Ovary (tissue), 9 donors: ENCODE results near the gene CYFIP1. TPM values are rescaled to one million over a fixed set of nuclear protein-coding genes. Genes with fewer than 3 reads are reported as not detected.

Experiments used
- DNase-seq, 5 donors: peaks; one replicate each; pipeline ENCODE4 v3.0.0-alpha.2; 2019 to 2020
- H3K27ac ChIP-seq, 2 donors: fragments of 200-600 bp; one replicate each; pipeline versions ENCODE4 v1.5.1 to v1.8.0; 2019 to 2022
- H3K27me3 ChIP-seq: fragments of 200-600 bp; one replicate; pipeline ENCODE4 v1.8.0; 2022
- H3K36me3 ChIP-seq: fragments of 200-600 bp; sonication (generic); one replicate; pipeline ENCODE4 v1.5.1; 2019
- H3K4me1 ChIP-seq: one replicate; pipeline ENCODE4 v1.8.1; 2013; ENCODE audit warnings: mild to moderate bottlenecking, moderate library complexity; ENCODE audit not compliant: insufficient read depth
- H3K4me3 ChIP-seq: fragments of 200-600 bp; sonication (generic); one replicate; pipeline ENCODE4 v1.5.1; 2017
- H3K9me3 ChIP-seq, 2 donors: fragments of 200-600 bp in 1 of 2; sonication (generic) in 1 of 2; one replicate each; pipeline versions ENCODE4 v1.5.1 to v1.8.1; 2013 to 2019; ENCODE audit warnings: mild to moderate bottlenecking in 1 of 2, moderate library complexity in 1 of 2
- EP300 ChIP-seq: sonication (generic); formaldehyde crosslinking; IDR thresholded peaks from one replicate; pipeline ENCODE4 v1.6.1; 2017; ENCODE audit warnings: antibody characterized with exemption
- POLR2A ChIP-seq: fragments of 450-650 bp; IDR thresholded peaks from one replicate; pipeline ENCODE4 v1.6.1; 2017; ENCODE audit warnings: antibody characterized with exemption, mild to moderate bottlenecking, moderate library complexity
- whole genome bisulfite sequencing, 3 donors: extraction: QIAGEN DNeasy Blood & Tissue Kit in 1 of 3; methylation state at CpG; one replicate each; pipeline versions ENCODE4 v1.1.5 to v1.1.7; 2013 to 2017; 5-methylcytosine and 5-hydroxymethylcytosine counted together
- intact Hi-C, 4 donors: fragments of 100-400 bp; cut with DNase I; formaldehyde crosslinking; loops; one replicate each; pipeline versions ENCODE4 v1.11.0 to v1.15.1; 2022 to 2023
- polyA plus RNA-seq, 2 donors: library from polyadenylated mRNA; stranded (reverse); fragments of 200-250 nt in 1 of 2; fragments of 350-450 nt in 1 of 2; fragmentation: Illumina TruSeq in 1 of 2; extraction: RNeasy Lipid Tissue Mini Kit (QIAGEN cat#74804) in 1 of 2; gene quantifications; one replicate each; pipeline ENCODE4 v1.2.3, GENCODE V29; 2013 to 2014
- total RNA-seq, 7 donors: library from RNA; depleted of rRNA in 2 of 7; stranded (reverse); fragments of >200 nt in 2 of 7; fragmentation: NEBNext Ultra II Directional in 3 of 7; extraction: Animal tissue kit (Norgen Biotek cat#: 25700) in 3 of 7; gene quantifications; one replicate each; pipeline versions ENCODE4 v1.1.0 to v1.2.4, GENCODE V29; 2016 to 2023
- TF ChIP-seq, protein P1 (sequence below), 3 donors: fragments of 450-650 bp in 2 of 3; fragments of 200-600 bp in 1 of 3; IDR thresholded peaks; one replicate each; pipeline versions ENCODE4 v1.5.1 to v1.8.0; 2016 to 2022; ENCODE audit warnings: antibody characterized with exemption in 3 of 3, mild to moderate bottlenecking in 1 of 3
- donor health status: DM: no; HTN: no; CAD: no; lungs with moderate emphysema.
- donor health status: DM: no; HTN: no; CAD: no.
- donor health status: Bipolar disorder and iron deficiency.
- donor health status: DM: yes; HTN: yes; CAD: no.
- donor health status: DM: no; HTN: no; CAD: no.
- donor health status: DM: yes; HTN: yes; CAD: no.

The CYFIP1 gene
- total and polyA plus RNA-seq, 9 donors = 35.8 to 96.2 (median 77.1) TPM

GRCh38 chr15:22902578-22902977 lies 77.6 kb downstream of the CYFIP1 start:
- H3K27ac ChIP-seq = no peak overlapping the region
- WGBS, 3 donors = 69 to 75% (median 71%) methylated on average over 12 of the region's 12 CpGs
- intact Hi-C loops = no loop called here
- H3K9me3 ChIP-seq = no peaks in the 10 kb centered on the region
- H3K4me3 ChIP-seq = no peak overlapping the region
- no peaks in the 10 kb centered on the region for H3K27me3 ChIP-seq
- no peaks in the 10 kb centered on the region for H3K4me1 ChIP-seq
- no peaks in the 10 kb centered on the region for H3K36me3 ChIP-seq
- DNase-seq = no peak
- no peak for TF ChIP-seq POLR2A
- TF ChIP-seq, protein P1, sequence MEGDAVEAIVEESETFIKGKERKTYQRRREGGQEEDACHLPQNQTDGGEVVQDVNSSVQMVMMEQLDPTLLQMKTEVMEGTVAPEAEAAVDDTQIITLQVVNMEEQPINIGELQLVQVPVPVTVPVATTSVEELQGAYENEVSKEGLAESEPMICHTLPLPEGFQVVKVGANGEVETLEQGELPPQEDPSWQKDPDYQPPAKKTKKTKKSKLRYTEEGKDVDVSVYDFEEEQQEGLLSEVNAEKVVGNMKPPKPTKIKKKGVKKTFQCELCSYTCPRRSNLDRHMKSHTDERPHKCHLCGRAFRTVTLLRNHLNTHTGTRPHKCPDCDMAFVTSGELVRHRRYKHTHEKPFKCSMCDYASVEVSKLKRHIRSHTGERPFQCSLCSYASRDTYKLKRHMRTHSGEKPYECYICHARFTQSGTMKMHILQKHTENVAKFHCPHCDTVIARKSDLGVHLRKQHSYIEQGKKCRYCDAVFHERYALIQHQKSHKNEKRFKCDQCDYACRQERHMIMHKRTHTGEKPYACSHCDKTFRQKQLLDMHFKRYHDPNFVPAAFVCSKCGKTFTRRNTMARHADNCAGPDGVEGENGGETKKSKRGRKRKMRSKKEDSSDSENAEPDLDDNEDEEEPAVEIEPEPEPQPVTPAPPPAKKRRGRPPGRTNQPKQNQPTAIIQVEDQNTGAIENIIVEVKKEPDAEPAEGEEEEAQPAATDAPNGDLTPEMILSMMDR (IDR thresholded peaks at IDR 0.05) = no peak
- no peak for TF ChIP-seq EP300

- TF ChIP-seq POLR2A (no peak), EP300 (no peak)
- TF ChIP-seq, protein P1 (IDR thresholded peaks at IDR 0.05) = no peak
- Histone ChIP-seq H3K9me3 (no peaks in the 10 kb centered on the region), H3K4me3 (no peak overlapping the region), H3K4me1 (no peaks in the 10 kb centered on the region), H3K36me3 (no peaks in the 10 kb centered on the region), H3K27ac (no peak overlapping the region), H3K27me3 (no peaks in the 10 kb centered on the region)
- 91 to 92% (median 92%) methylated on average over 11 of the region's 11 CpGs for WGBS, 3 donors
- no peak for DNase-seq
- intact Hi-C loops = no loop called here
Measured at GRCh38 chr15:22902046-22902445, 78.1 kb downstream of the CYFIP1 start.

DNA sequence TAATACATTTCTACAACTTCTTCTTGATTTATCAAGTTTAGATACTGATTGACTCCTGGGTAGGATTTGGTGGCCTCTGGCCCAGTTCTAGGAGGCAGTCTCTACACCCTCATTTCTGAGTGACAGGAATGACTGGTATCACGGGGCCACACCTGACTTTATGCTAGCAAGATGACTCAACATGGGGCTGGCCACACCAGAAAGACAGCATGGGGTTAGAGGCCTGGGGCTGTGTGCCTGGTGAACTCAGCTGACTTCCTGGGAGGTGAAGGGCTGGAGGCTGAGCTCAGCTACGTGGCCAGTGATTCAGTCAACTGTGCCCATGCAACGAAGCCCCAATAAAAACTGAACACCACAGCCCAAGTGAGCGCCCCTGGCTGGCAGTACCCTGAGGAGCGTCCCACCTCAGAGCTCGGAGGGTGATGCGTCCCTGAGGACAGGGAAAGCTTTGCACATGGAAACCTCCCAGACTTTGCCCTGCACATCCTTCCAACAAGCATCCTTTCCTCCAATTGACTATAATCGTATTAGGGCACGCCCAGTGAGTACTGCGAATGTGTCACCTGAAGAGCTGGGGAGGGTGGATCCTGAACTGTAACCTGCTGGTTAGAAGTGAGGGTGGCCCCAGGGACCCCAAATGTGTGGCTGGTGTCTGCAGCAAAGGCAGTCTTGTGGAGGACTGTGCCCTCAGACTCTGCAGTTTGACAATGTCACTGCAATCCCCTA lies 84.5 kb downstream of the CYFIP1 start:
- H3K4me1 ChIP-seq = no peaks in the 10 kb centered on the region
- 93 to 98% (median 96%) methylated on average over 10 of the region's 10 CpGs for WGBS, 3 donors
- TF ChIP-seq, protein P1 (IDR thresholded peaks at IDR 0.05) = no peak
- TF ChIP-seq EP300 (no peak), POLR2A (no peak)
- H3K4me3 ChIP-seq = no peak overlapping the region
- intact Hi-C loops = loop anchor here in 1 of 4 donors (5.0 kb wide), 1 partner anchor 108 kb away; the partner anchor contains the start of gene NIPA1
- no peak overlapping the region for H3K27ac ChIP-seq
- H3K9me3 ChIP-seq = no peaks in the 10 kb centered on the region
- H3K27me3 ChIP-seq = no peaks in the 10 kb centered on the region
- no peak for DNase-seq
- no peaks in the 10 kb centered on the region for H3K36me3 ChIP-seq

- DNase-seq = no peak
- Histone ChIP-seq H3K9me3 (no peaks in the 10 kb centered on the region), H3K4me3 (no peak overlapping the region), H3K27me3 (no peaks in the 10 kb centered on the region), H3K36me3 (no peaks in the 10 kb centered on the region), H3K27ac (no peak overlapping the region), H3K4me1 (no peaks in the 10 kb centered on the region)
- intact Hi-C loops = no loop called here
- 95 to 97% (median 97%) methylated on average over 13 of the region's 13 CpGs for WGBS, 3 donors
- TF ChIP-seq, protein P1 (IDR thresholded peaks at IDR 0.05) = no peak
Measured at GRCh38 chr15:22893881-22894280, 86.3 kb downstream of the CYFIP1 start.
